Adrenal gland (tissue), 5 donors: ENCODE measurements around the gene OR11H6.

Experiments used
- CTCF ChIP-seq, 6 experiments: fragments of 450-650 bp in 4 of 6; fragments of 200-600 bp in 2 of 6; sonication (generic) in 1 of 6; IDR thresholded peaks; 1 replicate in 5 of 6; 2 replicates in 1 of 6; pipeline versions ENCODE4 v1.5.1 to v1.8.0; 2016 to 2021; ENCODE audit warnings: antibody characterized with exemption in 6 of 6, mild to moderate bottlenecking in 2 of 6, moderate library complexity in 1 of 6
- POLR2A ChIP-seq, 2 donors: fragments of 450-650 bp; IDR thresholded peaks; one replicate each; pipeline ENCODE4 v1.6.1; 2017; ENCODE audit warnings: antibody characterized with exemption in 2 of 2, mild to moderate bottlenecking in 2 of 2, moderate library complexity in 1 of 2
- donor health status: DM: no; HTN: no; CAD: no.

- TF ChIP-seq CTCF (IDR thresholded peaks at IDR 0.05) (no peak), POLR2A (IDR thresholded peaks at IDR 0.05) (no peak)
Observed at GRCh38 chr14:20176330-20176729, 47.2 kb upstream of the OR11H6 start.
